Measurements from ENCODE around the gene PACSIN1.
A peak's percentile ranks its signal among the peaks of the same experiment; 100 is the strongest.

The PACSIN1 gene

DNA sequence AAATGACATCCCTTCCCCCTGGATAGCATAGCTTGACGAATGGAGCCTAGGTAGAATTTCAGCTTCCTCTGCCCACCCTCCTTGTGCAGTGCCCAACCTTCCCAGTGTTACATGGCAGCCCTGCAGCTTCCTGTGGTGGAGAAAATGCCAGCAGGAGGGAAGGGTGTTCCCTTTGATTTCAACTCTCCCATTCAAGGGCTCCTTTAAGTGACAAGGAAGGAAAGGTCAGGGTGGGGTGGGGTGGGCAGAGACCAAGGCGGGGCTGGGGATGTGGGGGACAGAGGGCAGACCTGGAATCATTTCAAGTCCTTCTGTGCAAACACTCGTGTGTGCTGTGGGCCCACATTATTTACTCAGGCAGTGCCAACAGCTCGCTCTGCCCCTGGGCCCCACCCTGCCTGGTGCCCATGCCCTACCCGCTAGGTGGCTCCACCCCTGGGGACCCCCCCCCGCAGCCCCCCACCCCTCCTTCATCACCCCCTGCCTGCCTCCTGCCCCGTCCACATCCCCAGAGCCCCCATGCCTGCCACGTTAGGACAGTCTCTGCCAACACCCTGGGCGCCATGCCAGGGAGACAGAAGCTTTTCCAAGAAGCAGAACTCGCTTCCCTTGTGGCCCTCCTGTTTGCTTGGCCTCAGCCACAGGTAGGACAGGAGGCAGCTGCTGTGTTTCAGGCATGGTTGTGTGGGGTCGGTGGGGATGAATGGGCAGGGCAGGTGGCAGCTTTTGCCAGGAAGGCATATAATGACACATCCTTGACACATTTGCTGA, 80.9 kb downstream of the PACSIN1 start:
- peak overlapping the region in 1 of 3 experiments; percentile 23 for H3K27ac Mint-ChIP-seq
- H3K36me3 Mint-ChIP-seq (ENCODE audit: low read depth) = no peaks in the 10 kb centered on the region
- H3K4me1 Mint-ChIP-seq = peaks cover 17% of the 10 kb centered on the region
- peaks cover 12% of the 10 kb centered on the region for H3K27me3 Mint-ChIP-seq (ENCODE audit: low read depth)
- H3K4me3 Mint-ChIP-seq = no peak overlapping the region
- TF ChIP-seq, protein P1, sequence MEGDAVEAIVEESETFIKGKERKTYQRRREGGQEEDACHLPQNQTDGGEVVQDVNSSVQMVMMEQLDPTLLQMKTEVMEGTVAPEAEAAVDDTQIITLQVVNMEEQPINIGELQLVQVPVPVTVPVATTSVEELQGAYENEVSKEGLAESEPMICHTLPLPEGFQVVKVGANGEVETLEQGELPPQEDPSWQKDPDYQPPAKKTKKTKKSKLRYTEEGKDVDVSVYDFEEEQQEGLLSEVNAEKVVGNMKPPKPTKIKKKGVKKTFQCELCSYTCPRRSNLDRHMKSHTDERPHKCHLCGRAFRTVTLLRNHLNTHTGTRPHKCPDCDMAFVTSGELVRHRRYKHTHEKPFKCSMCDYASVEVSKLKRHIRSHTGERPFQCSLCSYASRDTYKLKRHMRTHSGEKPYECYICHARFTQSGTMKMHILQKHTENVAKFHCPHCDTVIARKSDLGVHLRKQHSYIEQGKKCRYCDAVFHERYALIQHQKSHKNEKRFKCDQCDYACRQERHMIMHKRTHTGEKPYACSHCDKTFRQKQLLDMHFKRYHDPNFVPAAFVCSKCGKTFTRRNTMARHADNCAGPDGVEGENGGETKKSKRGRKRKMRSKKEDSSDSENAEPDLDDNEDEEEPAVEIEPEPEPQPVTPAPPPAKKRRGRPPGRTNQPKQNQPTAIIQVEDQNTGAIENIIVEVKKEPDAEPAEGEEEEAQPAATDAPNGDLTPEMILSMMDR (IDR thresholded peaks at IDR 0.05; ENCODE audit: unreplicated experiment in 3 of 3) = no peak
- H3K9me3 Mint-ChIP-seq = no peaks in the 10 kb centered on the region

DNA sequence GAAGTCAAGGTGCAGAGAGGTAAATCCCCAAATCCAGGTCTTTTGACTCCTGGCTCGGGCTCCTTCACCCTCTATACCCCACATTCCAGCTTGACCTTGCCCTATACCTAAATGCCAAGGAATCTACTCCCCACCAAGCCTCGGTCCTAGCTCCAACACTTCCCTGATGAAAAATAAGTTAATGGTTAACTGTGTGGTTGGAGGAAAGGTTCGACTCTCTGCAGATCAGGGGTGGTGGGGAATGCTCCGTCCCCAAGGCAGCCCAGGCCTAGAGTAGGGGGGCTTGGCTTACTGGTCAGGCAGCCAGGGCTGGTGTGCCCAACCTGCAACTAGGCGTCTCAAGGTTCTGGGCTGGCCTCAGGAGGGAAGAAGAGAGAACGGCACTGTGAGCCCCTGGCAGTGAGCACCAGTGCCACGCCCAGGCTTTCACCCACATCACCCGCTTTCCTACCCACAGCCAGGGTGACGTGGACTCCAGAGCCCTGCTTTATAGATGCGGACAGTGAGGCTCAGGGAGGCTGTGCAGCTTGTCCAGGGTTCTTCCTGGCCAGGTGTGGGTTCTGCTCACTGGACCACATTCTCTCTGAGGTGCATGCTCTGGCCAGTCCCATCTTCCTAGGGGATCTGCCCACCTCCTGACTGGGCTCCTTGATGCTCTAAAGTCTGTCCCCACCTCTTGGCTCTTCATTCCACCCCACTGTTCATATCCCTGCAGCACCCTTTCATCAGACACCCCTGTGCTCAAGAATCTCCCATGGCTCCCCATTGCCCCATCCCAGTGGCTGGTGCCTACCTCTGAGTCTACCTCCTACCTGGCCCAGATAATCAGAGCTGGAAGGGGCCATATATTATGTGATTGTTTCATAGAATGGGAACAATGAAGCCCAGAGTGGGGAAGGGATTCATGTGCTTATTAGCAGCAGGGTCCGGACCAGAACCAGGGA, 82.1 kb downstream of the PACSIN1 start:
- Mint-ChIP-seq H3K27me3 (ENCODE audit: low read depth) (peaks cover 19% of the 10 kb centered on the region), H3K36me3 (ENCODE audit: low read depth) (no peaks in the 10 kb centered on the region), H3K4me3 (no peak overlapping the region), H3K9me3 (no peaks in the 10 kb centered on the region), H3K4me1 (peaks cover 28% of the 10 kb centered on the region), H3K27ac (peak overlapping the region in 1 of 3 experiments; percentile 26)
- TF ChIP-seq, protein P1 (IDR thresholded peaks at IDR 0.05; ENCODE audit: unreplicated experiment in 3 of 3) = no peak

- TF ChIP-seq, protein P1 (IDR thresholded peaks at IDR 0.05; ENCODE audit: unreplicated experiment in 3 of 3) = no peak
- Mint-ChIP-seq H3K9me3 (no peaks in the 10 kb centered on the region), H3K4me1 (peaks cover 33% of the 10 kb centered on the region), H3K27me3 (ENCODE audit: low read depth) (peaks cover 19% of the 10 kb centered on the region), H3K36me3 (ENCODE audit: low read depth) (no peaks in the 10 kb centered on the region), H3K4me3 (no peak overlapping the region), H3K27ac (no peak overlapping the region)
Measured at GRCh38 chr6:34549026-34549803, 83.3 kb downstream of the PACSIN1 start.

GRCh38 chr6:34549804-34550202, 83.9 kb downstream of the PACSIN1 start:
- Mint-ChIP-seq H3K4me1 (peaks cover 36% of the 10 kb centered on the region), H3K27me3 (ENCODE audit: low read depth) (peaks cover 19% of the 10 kb centered on the region), H3K9me3 (no peaks in the 10 kb centered on the region), H3K27ac (no peak overlapping the region), H3K36me3 (ENCODE audit: low read depth) (no peaks in the 10 kb centered on the region), H3K4me3 (no peak overlapping the region)
- TF ChIP-seq, protein P1 (IDR thresholded peaks at IDR 0.05; ENCODE audit: unreplicated experiment in 3 of 3) = no peak

DNA sequence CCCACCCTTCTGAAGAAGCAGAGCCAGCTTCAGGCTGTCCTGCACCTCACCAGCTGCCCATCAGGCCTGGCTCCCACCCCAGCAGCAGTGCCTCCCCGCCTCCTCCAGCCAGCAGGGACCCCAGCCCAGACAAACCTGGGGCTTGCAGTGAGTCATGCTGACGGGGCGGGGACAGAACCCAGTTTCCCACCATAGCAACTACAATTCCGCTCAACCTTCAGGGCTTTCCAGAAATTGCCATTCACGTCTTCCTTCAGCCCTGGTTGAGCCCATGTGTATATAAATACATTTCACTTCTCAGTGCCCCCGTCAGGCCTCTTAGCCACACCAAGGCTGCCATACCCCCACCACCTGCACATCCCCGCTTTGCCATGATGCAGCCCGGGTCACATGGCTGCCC, 85.8 kb downstream of the PACSIN1 start:
- Mint-ChIP-seq H3K36me3 (ENCODE audit: low read depth) (no peaks in the 10 kb centered on the region), H3K27me3 (ENCODE audit: low read depth) (peaks cover 13% of the 10 kb centered on the region), H3K4me3 (no peak overlapping the region), H3K4me1 (peaks cover 36% of the 10 kb centered on the region), H3K9me3 (no peaks in the 10 kb centered on the region), H3K27ac (peak overlapping the region in 1 of 3 experiments; percentile 74)
- TF ChIP-seq, protein P1 (IDR thresholded peaks at IDR 0.05; ENCODE audit: unreplicated experiment in 3 of 3) = no peak
